OCI-LY7 (cell line): ENCODE results near the gene GOLPH3L. TPM values are rescaled to one million over a fixed set of nuclear protein-coding genes. Genes with fewer than 3 reads are reported as not detected.
A peak's percentile ranks its signal among the peaks of the same experiment; 100 is the strongest.

Experiments used
- BruUV-seq: library from RNA; stranded (reverse); fragments of 400-500 nt; replicated peaks from 2 replicates; lab custom pipeline; 2021; lab: Mats Ljungman, UMichigan
- CTCF ChIA-PET: fragments of 300-600 bp; sonication (Branson Sonifier 250); formaldehyde crosslinking; loops from one replicate; lab custom pipeline; 2022; ENCODE audit warnings: antibody characterized with exemption; ENCODE audit not compliant: unreplicated experiment; lab: Charles Lee
- POLR2A ChIA-PET: fragments of 300-600 bp; sonication (Branson Sonifier 250); formaldehyde crosslinking; loops from one replicate; lab custom pipeline; 2022; ENCODE audit warnings: antibody characterized with exemption; lab: Charles Lee
- DNase-seq: peaks from one replicate; pipeline ENCODE4 v3.0.0-alpha.2; 2015; ENCODE audit warnings: low spot score
- H2AFZ ChIP-seq: fragments of 200-600 bp; sonication (generic), shearing (Covaris generic); 2 replicates; pipeline ENCODE4 v1.6.1; 2014; ENCODE audit warnings: mild to moderate bottlenecking, antibody characterized with exemption, low read length, moderate library complexity
- H3K27ac ChIP-seq: fragments of 200-600 bp; sonication (generic); 2 replicates; pipeline ENCODE4 v1.5.1; 2014; ENCODE audit warnings: mixed run types, low read depth, mild to moderate bottlenecking, moderate library complexity, low read length, inconsistent platforms; ENCODE audit not compliant: poor library complexity, severe bottlenecking
- H3K36me3 ChIP-seq: fragments of 200-600 bp; sonication (generic); 2 replicates; pipeline ENCODE4 v1.6.1; 2014; ENCODE audit warnings: mild to moderate bottlenecking, antibody characterized with exemption, low read length, moderate library complexity, mixed read lengths; ENCODE audit not compliant: insufficient read depth
- H3K4me1 ChIP-seq: fragments of 200-600 bp; sonication (generic); 2 replicates; pipeline ENCODE4 v1.5.1; 2014; ENCODE audit warnings: mild to moderate bottlenecking, low read length; ENCODE audit not compliant: insufficient read depth, poor library complexity, severe bottlenecking
- H3K4me2 ChIP-seq: fragments of 200-600 bp; sonication (generic); 2 replicates; pipeline ENCODE4 v1.6.1; 2014; ENCODE audit warnings: mild to moderate bottlenecking, low read length
- H3K4me3 ChIP-seq: fragments of 200-600 bp; sonication (generic); 2 replicates; pipeline ENCODE4 v1.5.1; 2014; ENCODE audit warnings: mild to moderate bottlenecking, low read depth, low read length; ENCODE audit not compliant: poor library complexity, severe bottlenecking
- H3K79me2 ChIP-seq: fragments of 200-600 bp; sonication (generic); 2 replicates; pipeline ENCODE4 v1.6.1; 2016; ENCODE audit warnings: low read depth, mild to moderate bottlenecking, low read length, moderate library complexity, mixed read lengths; ENCODE audit not compliant: insufficient read depth
- H3K9me2 ChIP-seq: fragments of 200-600 bp; sonication (generic); 2 replicates; pipeline ENCODE4 v1.6.1; 2016; ENCODE audit warnings: mild to moderate bottlenecking, low read length, mixed read lengths; ENCODE audit not compliant: insufficient read depth
- H3K9me3 ChIP-seq: fragments of 200-600 bp; sonication (generic); 2 replicates; pipeline ENCODE4 v1.6.1; 2014; ENCODE audit warnings: mild to moderate bottlenecking, mixed run types, low read length, mixed read lengths
- H4K20me1 ChIP-seq: fragments of 200-600 bp; sonication (generic); 2 replicates; pipeline ENCODE4 v1.6.1; 2014; ENCODE audit warnings: mild to moderate bottlenecking, antibody characterized with exemption, low read length, moderate library complexity, mixed read lengths; ENCODE audit not compliant: insufficient read depth
- CTCF ChIP-seq: fragments of 200-600 bp; sonication (generic); conservative IDR thresholded peaks from 2 replicates; pipeline ENCODE4 v1.5.1; 2014; ENCODE audit warnings: mild to moderate bottlenecking, antibody characterized with exemption, low read length, moderate library complexity, mixed read lengths
- EZH2phosphoT487 ChIP-seq: fragments of 200-600 bp; sonication (generic); IDR thresholded peaks from 2 replicates; pipeline ENCODE4 v1.6.1; 2018; ENCODE audit warnings: low read depth, borderline replicate concordance, mild to moderate bottlenecking, mixed run types, antibody characterized with exemption, low read length, moderate library complexity, mixed read lengths
- intact Hi-C: fragments of 100-400 bp; cut with micrococcal nuclease; formaldehyde crosslinking; loops from one replicate; pipeline ENCODE4 v1.10.0; 2022; ENCODE audit not compliant: unreplicated experiment
- total RNA-seq, 2 experiments: library from RNA; depleted of rRNA in 1 of 2; stranded (reverse); fragments of >200 nt in 1 of 2; shearing (Covaris generic) in 1 of 2; gene quantifications; 2 replicates each; pipeline ENCODE4 v1.2.3, GENCODE V29; 2014 to 2022

The GOLPH3L gene
- total RNA-seq, 2 experiments from 2014 or later: 6.2 to 29.0 TPM

- TF ChIP-seq EZH2phosphoT487: no peak
- no peak for TF ChIP-seq CTCF
- Histone ChIP-seq H3K4me2 (no peak overlapping the region), H3K4me3 (no peak overlapping the region), H2AFZ (no peak overlapping the region), H3K9me3 (no peaks in the 10 kb centered on the region), H3K79me2 (peaks cover 10% of the 10 kb centered on the region; the same call in 1 of the 2 replicates), H3K36me3 (peaks cover 61% of the 10 kb centered on the region), H3K27ac (peak overlapping the region; percentile 7), H3K4me1 (peaks cover 64% of the 10 kb centered on the region), H4K20me1 (no peaks in the 10 kb centered on the region), H3K9me2 (no peaks in the 10 kb centered on the region)
- DNase-seq: no peak
- POLR2A ChIA-PET: interaction anchor here (1.0 to 1.5 kb wide), 3 partner anchors 14 to 54 kb away, joined by 3 to 7 read pairs (median 4); partner anchors contain the start of genes ENSA and MCL1
- intact Hi-C loops: no loop called here
- CTCF ChIA-PET: interaction anchor here (0.5 kb wide), 1 partner anchor 333 kb away, joined by 7 read pairs; the partner anchor contains the start of gene CIART
- BruUV-seq: no TSS peak
Observed at GRCh38 chr1:150615346-150616201, 81.4 kb downstream of the GOLPH3L start.

- H3K9me3 ChIP-seq: no peaks in the 10 kb centered on the region
- H3K9me2 ChIP-seq: no peaks in the 10 kb centered on the region
- peak; percentile 53 for DNase-seq
- peaks cover 42% of the 10 kb centered on the region for H3K36me3 ChIP-seq
- no peak for TF ChIP-seq CTCF
- no peak for TF ChIP-seq EZH2phosphoT487
- H4K20me1 ChIP-seq: no peaks in the 10 kb centered on the region
- no peak overlapping the region for H3K4me3 ChIP-seq
- no TSS peak for BruUV-seq
- H3K79me2 ChIP-seq: peaks cover 10% of the 10 kb centered on the region; the same call in 1 of the 2 replicates
- peak overlapping the region; percentile 85 for H3K27ac ChIP-seq
- ChIA-PET POLR2A (interaction anchor here (0.7 to 2.7 kb wide), 6 partner anchors 15 to 49 kb away, joined by 3 to 12 read pairs (median 4); partner anchors contain the start of gene MCL1), CTCF (no interaction called here)
- peak overlapping the region; percentile 78 for H3K4me2 ChIP-seq
- intact Hi-C loops: no loop called here
- no peak overlapping the region for H2AFZ ChIP-seq
- peaks cover 65% of the 10 kb centered on the region for H3K4me1 ChIP-seq
Observed at GRCh38 chr1:150613061-150613920, 83.7 kb downstream of the GOLPH3L start.
